GM12892 (cell line): Measurements from ENCODE around the gene MYEOV.

ENCODE experiments used
- POLR2A ChIP-seq: IDR thresholded peaks from 2 replicates; pipeline ENCODE4 v1.6.1; 2011; ENCODE audit warnings: low read depth, low read length, control low read depth
- TAF1 ChIP-seq: IDR thresholded peaks from 2 replicates; pipeline ENCODE4 v1.6.1; 2011; ENCODE audit warnings: low read depth, mild to moderate bottlenecking, control low read depth, low read length, borderline replicate concordance

- no peak for TF ChIP-seq POLR2A
- no peak for TF ChIP-seq TAF1
Measured at GRCh38 chr11:69291459-69292110, 2.4 kb upstream of the MYEOV start.
